DMS 273 (cell line): Measurements from ENCODE around the gene C12orf57.

Experiments
- DNase-seq: peaks from one replicate; lab custom pipeline; 2025; ENCODE audit not compliant: unreplicated experiment; lab: John Stamatoyannopoulos, UW

C12orf57 gene

DNA sequence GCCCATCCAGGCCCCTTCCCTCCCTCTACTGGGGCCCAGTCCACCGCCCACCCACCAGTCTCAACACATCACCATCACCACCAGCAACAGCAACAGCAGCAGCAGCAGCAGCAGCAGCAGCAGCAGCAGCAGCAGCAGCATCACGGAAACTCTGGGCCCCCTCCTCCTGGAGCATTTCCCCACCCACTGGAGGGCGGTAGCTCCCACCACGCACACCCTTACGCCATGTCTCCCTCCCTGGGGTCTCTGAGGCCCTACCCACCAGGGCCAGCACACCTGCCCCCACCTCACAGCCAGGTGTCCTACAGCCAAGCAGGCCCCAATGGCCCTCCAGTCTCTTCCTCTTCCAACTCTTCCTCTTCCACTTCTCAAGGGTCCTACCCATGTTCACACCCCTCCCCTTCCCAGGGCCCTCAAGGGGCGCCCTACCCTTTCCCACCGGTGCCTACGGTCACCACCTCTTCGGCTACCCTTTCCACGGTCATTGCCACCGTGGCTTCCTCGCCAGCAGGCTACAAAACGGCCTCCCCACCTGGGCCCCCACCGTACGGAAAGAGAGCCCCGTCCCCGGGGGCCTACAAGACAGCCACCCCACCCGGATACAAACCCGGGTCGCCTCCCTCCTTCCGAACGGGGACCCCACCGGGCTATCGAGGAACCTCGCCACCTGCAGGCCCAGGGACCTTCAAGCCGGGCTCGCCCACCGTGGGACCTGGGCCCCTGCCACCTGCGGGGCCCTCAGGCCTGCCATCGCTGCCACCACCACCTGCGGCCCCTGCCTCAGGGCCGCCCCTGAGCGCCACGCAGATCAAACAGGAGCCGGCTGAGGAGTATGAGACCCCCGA, 7.0 kb upstream of the C12orf57 start:
- no peak for DNase-seq

- peak; percentile 97 for DNase-seq
Measured at GRCh38 chr12:6937481-6938352, 6.1 kb upstream of the C12orf57 start.

DNA sequence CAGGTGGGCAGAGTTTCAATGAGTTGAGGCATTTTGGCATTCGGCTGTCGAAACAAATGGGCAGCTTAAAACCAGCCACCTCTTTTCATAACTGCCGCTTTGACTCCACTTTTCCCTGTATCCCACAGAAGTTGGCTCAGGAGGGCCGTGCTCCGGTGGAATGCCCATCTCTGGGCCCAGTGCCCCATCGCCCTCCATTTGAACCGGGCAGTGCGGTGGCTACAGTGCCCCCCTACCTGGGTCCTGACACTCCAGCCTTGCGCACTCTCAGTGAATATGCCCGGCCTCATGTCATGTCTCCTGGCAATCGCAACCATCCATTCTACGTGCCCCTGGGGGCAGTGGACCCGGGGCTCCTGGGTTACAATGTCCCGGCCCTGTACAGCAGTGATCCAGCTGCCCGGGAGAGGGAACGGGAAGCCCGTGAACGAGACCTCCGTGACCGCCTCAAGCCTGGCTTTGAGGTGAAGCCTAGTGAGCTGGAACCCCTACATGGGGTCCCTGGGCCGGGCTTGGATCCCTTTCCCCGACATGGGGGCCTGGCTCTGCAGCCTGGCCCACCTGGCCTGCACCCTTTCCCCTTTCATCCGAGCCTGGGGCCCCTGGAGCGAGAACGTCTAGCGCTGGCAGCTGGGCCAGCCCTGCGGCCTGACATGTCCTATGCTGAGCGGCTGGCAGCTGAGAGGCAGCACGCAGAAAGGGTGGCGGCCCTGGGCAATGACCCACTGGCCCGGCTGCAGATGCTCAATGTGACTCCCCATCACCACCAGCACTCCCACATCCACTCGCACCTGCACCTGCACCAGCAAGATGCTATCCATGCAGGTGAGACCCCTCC, 5.2 kb upstream of the C12orf57 start:
- DNase-seq: no peak

DNA sequence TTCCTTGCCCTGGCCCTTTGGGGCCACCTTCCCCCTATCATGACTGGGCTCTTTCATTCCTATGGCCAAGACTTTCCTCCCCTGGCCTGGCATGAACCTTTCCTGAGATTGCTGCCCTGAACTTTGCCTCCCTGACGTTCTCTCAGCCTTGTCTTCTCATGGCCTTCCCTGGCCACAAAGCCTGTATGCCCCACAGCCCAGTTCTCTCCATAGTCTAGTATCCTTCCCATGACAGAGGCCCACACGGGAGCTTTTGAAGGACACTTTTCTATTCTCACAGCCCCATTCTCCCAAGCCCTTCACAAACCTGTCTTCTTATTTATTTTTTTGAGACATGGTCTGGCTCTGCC, 4.7 kb upstream of the C12orf57 start:
- DNase-seq: no peak

GRCh38 chr12:6941267-6941666, 2.6 kb upstream of the C12orf57 start:
- no peak for DNase-seq

DNA sequence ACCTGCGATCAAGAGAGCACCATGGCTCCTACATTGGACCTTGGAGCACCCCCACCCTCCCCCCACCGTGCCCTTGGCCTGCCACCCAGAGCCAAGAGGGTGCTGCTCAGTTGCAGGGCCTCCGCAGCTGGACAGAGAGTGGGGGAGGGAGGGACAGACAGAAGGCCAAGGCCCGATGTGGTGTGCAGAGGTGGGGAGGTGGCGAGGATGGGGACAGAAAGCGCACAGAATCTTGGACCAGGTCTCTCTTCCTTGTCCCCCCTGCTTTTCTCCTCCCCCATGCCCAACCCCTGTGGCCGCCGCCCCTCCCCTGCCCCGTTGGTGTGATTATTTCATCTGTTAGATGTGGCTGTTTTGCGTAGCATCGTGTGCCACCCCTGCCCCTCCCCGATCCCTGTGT, 2.0 kb upstream of the C12orf57 start:
- DNase-seq: no peak

DNA sequence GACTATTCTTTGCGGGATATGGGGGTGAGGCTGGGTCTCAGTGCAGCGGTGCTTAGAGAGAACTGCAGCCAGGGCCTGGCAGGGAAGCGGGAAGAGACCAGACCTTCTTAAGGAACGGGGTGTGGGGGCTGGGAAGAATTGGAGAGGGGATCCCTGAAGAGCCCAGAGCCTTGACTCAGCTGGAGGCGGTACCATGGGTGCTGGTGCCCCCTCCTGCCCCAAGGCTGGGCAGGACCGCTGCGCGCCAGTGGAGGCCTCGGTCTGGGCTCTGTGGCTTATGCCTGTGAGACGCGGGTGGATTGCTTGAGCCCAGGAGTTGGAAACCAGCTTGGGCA, 1.5 kb upstream of the C12orf57 start:
- no peak for DNase-seq

DNA sequence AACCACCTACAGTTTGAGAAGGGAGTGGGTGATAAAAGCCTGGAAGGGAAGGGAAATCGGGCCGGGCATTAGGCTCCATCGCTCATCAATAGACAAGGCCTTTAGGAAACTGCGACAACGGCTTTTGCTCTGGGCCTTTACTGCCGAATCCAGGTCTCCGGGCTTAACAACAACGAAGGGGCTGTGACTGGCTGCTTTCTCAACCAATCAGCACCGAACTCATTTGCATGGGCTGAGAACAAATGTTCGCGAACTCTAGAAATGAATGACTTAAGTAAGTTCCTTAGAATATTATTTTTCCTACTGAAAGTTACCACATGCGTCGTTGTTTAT, 467 bp upstream of the C12orf57 start:
- DNase-seq: peak; percentile 92

DNA sequence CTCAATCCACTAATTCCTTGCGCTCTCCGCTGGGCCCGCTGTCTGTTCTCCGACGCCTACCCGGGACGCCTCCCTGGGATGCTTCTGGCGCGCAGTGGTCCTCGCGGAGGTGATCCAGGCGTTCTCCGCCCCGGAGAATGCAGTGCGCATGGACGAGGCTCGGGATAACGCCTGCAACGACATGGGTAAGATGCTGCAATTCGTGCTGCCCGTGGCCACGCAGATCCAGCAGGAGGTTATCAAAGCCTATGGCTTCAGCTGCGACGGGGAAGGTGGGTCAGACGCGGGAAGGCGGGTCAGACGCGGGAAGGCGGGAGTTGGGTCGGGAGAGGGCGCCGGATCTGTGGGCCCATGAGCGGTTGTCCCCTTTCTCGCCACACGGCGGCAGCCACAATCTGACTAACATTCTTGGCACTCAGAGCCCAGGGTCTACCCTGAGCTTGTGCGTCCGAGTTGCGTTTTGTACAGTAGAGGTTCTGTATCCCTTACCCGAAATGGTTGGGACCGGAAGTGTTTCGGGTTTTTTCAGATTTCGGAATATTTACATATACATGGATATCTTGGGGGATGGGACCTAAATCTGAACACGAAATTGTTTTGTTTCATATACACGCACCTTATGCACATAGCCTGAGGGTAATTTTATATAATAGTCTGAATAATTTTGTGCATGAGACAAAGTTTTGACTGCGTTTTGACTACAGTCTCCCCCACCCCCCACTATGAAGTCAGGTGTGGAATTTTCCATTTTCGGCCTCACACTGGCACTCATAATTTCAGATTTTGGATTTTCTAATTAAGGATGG, 762 bp downstream of the C12orf57 start:
- peak; percentile 95 for DNase-seq

GRCh38 chr12:6945613-6946012, 1.8 kb downstream of the C12orf57 start:
- no peak for DNase-seq

GRCh38 chr12:6946033-6946919, 2.5 kb downstream of the C12orf57 start:
- no peak for DNase-seq

DNA sequence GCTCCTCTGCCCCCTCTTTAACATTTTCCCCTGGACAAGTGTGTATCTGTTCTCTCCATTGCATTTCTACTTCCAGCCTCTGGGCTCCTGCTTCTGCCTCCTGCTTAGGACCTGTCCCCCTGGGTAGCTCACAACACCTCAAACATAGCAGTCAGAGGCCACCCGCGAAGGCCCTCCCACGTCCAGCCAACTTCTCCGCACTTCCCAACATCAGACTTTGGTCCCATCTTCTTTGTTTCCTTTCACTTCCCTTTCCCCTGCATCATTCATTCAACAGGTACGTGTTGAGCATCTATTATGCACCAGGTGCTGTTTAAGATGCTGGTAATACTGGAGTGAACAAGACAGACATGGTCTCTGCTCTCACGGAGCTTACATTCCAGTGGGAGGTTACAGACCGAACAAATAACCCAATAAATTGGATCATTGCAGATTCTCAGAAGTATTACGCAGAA, 3.1 kb downstream of the C12orf57 start:
- no peak for DNase-seq

DNA sequence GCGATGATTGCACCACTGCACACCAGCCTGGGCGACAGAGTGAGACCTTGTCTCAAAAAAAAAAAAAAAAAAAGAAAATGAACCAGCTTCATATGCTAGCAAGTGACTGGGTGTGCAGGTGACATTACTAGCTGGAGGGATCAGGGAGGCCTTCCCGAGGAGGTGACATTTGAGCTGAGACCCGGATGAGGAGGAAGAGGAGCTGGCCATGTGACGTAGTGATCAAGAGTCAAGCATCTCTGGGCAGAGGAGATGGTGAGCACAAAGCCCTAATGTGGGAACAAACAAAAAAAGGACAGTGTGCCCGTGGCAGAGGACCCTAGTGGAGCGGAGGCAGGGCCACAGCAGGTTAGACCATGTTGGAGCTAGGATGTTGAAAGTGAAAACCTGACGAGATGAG, 3.8 kb downstream of the C12orf57 start:
- DNase-seq: no peak

DNA sequence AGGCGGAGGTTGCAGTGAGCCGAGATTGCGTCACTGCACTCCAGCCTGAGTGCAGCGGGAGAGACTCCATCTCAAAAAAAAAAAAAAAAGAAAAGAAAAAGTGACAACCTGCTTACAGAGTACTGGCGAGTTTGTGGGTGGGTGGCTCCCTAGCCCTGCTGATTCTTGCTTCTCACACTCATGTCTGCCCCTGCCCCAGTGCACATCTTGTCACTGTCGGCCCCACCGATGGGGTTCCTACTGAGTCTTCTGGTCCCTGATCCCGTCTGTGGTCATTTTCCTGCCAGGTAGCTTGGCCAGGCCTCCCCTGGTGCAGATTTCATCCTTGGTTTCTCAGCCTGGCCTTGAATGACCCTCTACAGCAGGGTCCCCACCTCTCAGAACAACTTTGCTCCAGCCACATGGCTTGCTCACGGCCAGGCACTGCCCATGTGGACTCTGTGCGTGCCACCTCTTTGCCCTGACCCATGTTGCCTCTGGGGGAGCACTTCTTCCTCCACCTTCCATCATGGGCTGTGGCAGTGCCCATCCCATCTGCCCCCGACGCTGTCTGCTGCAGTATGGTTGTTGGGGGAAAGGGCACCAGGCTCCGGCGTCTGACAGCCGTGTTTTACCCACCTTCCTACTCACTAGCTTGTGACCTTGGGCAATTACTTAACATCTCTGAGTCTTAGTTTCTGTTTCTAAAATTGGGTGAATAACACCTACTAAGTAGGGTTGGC, 5.2 kb downstream of the C12orf57 start:
- no peak for DNase-seq

DNA sequence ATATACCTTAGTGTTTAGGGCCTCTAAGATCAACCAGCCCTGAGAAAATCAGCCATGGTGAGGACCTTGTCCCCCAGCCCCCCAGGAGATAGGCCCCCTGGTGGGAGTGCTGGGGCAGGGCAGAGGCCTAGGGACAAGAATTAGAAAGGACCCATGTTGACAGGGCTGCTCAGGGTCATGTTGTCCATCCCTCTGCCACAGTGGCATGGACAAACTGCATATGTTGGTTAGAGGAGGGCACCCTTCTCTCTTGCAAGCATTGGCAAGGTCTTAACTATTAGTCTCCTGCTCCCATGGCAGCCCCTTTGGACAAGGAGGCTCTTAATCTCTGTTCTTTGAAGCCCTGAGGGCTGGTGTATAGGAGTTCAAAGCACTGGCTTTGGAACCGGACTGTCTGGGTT, 6.6 kb downstream of the C12orf57 start:
- DNase-seq: no peak

- DNase-seq: no peak
Measured at GRCh38 chr12:6950811-6951540, 7.2 kb downstream of the C12orf57 start, which contains the start of gene PTPN6. Gene PTPN6, plus strand, starts transcription at chr12:6951356. Its CDS starts 157 bp downstream, at chr12:6951513.

DNA sequence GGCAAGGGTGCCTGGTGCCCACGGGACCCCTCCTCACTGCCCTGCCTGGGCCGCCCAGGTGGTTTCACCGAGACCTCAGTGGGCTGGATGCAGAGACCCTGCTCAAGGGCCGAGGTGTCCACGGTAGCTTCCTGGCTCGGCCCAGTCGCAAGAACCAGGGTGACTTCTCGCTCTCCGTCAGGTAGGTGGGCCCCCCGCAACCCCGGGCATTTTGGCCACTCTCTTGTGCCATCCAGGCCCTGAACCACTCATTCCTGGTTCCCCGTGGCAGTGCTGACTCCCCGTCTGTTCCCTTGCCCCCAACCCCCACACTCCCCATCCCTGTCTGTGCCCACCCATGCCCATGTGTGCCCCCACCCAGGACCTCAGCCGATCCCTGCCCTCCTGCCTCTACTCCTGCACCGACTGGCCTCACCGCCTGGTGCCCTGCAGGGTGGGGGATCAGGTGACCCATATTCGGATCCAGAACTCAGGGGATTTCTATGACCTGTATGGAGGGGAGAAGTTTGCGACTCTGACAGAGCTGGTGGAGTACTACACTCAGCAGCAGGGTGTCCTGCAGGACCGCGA, 7.8 kb downstream of the C12orf57 start:
- DNase-seq: no peak
